IPS DF 6.9 (cell line): ENCODE data around the gene PGC.

Source experiments
- DNase-seq: peaks from one replicate; pipeline ENCODE4 v3.0.0-alpha.2; 2013; ENCODE audit warnings: low read depth, low spot score
- H3K27ac ChIP-seq: one replicate; pipeline ENCODE4 v1.5.1; 2013; ENCODE audit warnings: low read length, control low read depth
- H3K27me3 ChIP-seq: 2 replicates; pipeline ENCODE4 v1.6.1; 2013; ENCODE audit warnings: mild to moderate bottlenecking, low read length; ENCODE audit not compliant: control insufficient read depth, insufficient read depth
- H3K36me3 ChIP-seq: 2 replicates; pipeline ENCODE4 v1.6.1; 2013; ENCODE audit warnings: low read length; ENCODE audit not compliant: control insufficient read depth, insufficient read depth
- H3K4me1 ChIP-seq: 2 replicates; pipeline ENCODE4 v1.6.1; 2013; ENCODE audit warnings: low read length; ENCODE audit not compliant: control insufficient read depth, insufficient read depth
- H3K4me3 ChIP-seq: 2 replicates; pipeline ENCODE4 v1.5.1; 2013; ENCODE audit warnings: mild to moderate bottlenecking, low read length
- H3K9me3 ChIP-seq: 2 replicates; pipeline ENCODE4 v1.6.1; 2013; ENCODE audit warnings: low read length, inconsistent platforms; ENCODE audit not compliant: control insufficient read depth, insufficient read depth
- WGBS: extraction: QIAGEN DNeasy Blood & Tissue Kit; methylation state at CpG from one replicate; pipeline ENCODE4 v1.1.7; 2013; ENCODE audit warnings: mixed read lengths, missing lambda C conversion rate; ENCODE audit not compliant: insufficient read length, insufficient coverage; 5-methylcytosine and 5-hydroxymethylcytosine counted together

Gene PGC

GRCh38 chr6:41720262-41720620 lies 27.0 kb downstream of the PGC start:
- Histone ChIP-seq H3K36me3 (no peaks in the 10 kb centered on the region), H3K4me3 (no peak overlapping the region), H3K27me3 (no peaks in the 10 kb centered on the region), H3K4me1 (peaks cover 4% of the 10 kb centered on the region), H3K27ac (no peak overlapping the region), H3K9me3 (no peaks in the 10 kb centered on the region)
- no CpG with 5 or more reads among the region's 3 CpGs for WGBS
- DNase-seq = no peak

- no CpG with 5 or more reads among the region's 7 CpGs for WGBS
- no peaks in the 10 kb centered on the region for H3K36me3 ChIP-seq
- no peaks in the 10 kb centered on the region for H3K9me3 ChIP-seq
- no peak for DNase-seq
- H3K4me3 ChIP-seq = no peak overlapping the region
- no peaks in the 10 kb centered on the region for H3K27me3 ChIP-seq
- no peak overlapping the region for H3K27ac ChIP-seq
- H3K4me1 ChIP-seq = peaks cover 4% of the 10 kb centered on the region
These were observed 27.5 kb downstream of the PGC start for GRCh38 chr6:41719436-41720261.

- no peaks in the 10 kb centered on the region for H3K9me3 ChIP-seq
- peaks cover 4% of the 10 kb centered on the region for H3K4me1 ChIP-seq
- no peaks in the 10 kb centered on the region for H3K36me3 ChIP-seq
- H3K27ac ChIP-seq = no peak overlapping the region
- WGBS = no CpG with 5 or more reads among the region's 5 CpGs
- H3K4me3 ChIP-seq = no peak overlapping the region
- no peaks in the 10 kb centered on the region for H3K27me3 ChIP-seq
- DNase-seq = no peak
These were observed 28.4 kb downstream of the PGC start for GRCh38 chr6:41718828-41719227.

GRCh38 chr6:41717392-41717736 lies 29.8 kb downstream of the PGC start:
- Histone ChIP-seq H3K27ac (no peak overlapping the region), H3K36me3 (no peaks in the 10 kb centered on the region), H3K27me3 (no peaks in the 10 kb centered on the region), H3K9me3 (no peaks in the 10 kb centered on the region), H3K4me1 (no peaks in the 10 kb centered on the region; the same call in 1 of the 2 replicates), H3K4me3 (no peak overlapping the region)
- DNase-seq = no peak
- WGBS = no CpG with 5 or more reads among the region's 1 CpG

GRCh38 chr6:41716516-41717391 lies 30.4 kb downstream of the PGC start:
- no peak overlapping the region for H3K27ac ChIP-seq
- WGBS = no CpG with 5 or more reads among the region's 11 CpGs
- H3K4me1 ChIP-seq = no peaks in the 10 kb centered on the region; the same call in 1 of the 2 replicates
- H3K27me3 ChIP-seq = no peaks in the 10 kb centered on the region
- H3K4me3 ChIP-seq = no peak overlapping the region
- no peaks in the 10 kb centered on the region for H3K36me3 ChIP-seq
- no peaks in the 10 kb centered on the region for H3K9me3 ChIP-seq
- DNase-seq = no peak

GRCh38 chr6:41715795-41716515 lies 31.2 kb downstream of the PGC start:
- no peaks in the 10 kb centered on the region for H3K36me3 ChIP-seq
- WGBS = no CpG with 5 or more reads among the region's 5 CpGs
- H3K9me3 ChIP-seq = no peaks in the 10 kb centered on the region
- no peaks in the 10 kb centered on the region for H3K27me3 ChIP-seq
- no peaks in the 10 kb centered on the region; the same call in 1 of the 2 replicates for H3K4me1 ChIP-seq
- no peak overlapping the region for H3K4me3 ChIP-seq
- no peak overlapping the region for H3K27ac ChIP-seq
- DNase-seq = no peak

- WGBS = no CpG with 5 or more reads among the region's 14 CpGs
- H3K4me3 ChIP-seq = no peak overlapping the region
These were observed 32.5 kb downstream of the PGC start for GRCh38 chr6:41714556-41715273.

GRCh38 chr6:41713650-41714291 lies 33.4 kb downstream of the PGC start:
- no peak overlapping the region for H3K27ac ChIP-seq
- WGBS = no CpG with 5 or more reads among the region's 14 CpGs
- no peaks in the 10 kb centered on the region; the same call in 1 of the 2 replicates for H3K4me1 ChIP-seq

More at GRCh38 chr6:41714556-41715273, 32.5 kb downstream of the PGC start:
- no peaks in the 10 kb centered on the region for H3K27me3 ChIP-seq
- no peaks in the 10 kb centered on the region for H3K36me3 ChIP-seq
- no peak overlapping the region for H3K27ac ChIP-seq
- no peak for DNase-seq
- no peaks in the 10 kb centered on the region; the same call in 1 of the 2 replicates for H3K4me1 ChIP-seq
- H3K9me3 ChIP-seq = no peaks in the 10 kb centered on the region

GRCh38 chr6:41713159-41713649 lies 34.0 kb downstream of the PGC start:
- Histone ChIP-seq H3K36me3 (no peaks in the 10 kb centered on the region), H3K27me3 (no peaks in the 10 kb centered on the region), H3K4me1 (no peaks in the 10 kb centered on the region; the same call in 1 of the 2 replicates), H3K9me3 (no peaks in the 10 kb centered on the region), H3K27ac (no peak overlapping the region), H3K4me3 (no peak overlapping the region)
- no CpG with 5 or more reads among the region's 9 CpGs for WGBS
- no peak for DNase-seq

More at GRCh38 chr6:41713650-41714291, 33.4 kb downstream of the PGC start:
- Histone ChIP-seq H3K27me3 (no peaks in the 10 kb centered on the region), H3K36me3 (no peaks in the 10 kb centered on the region), H3K9me3 (no peaks in the 10 kb centered on the region), H3K4me3 (no peak overlapping the region)
- DNase-seq = no peak
